AG04449 (cell line): ENCODE results near the gene PRSS35.
"Not testable (repeated sequence)": the region's sequence is repeated elsewhere in the genome, so short reads cannot be mapped to it uniquely, and the experiment has no call there.

Experiments
- CTCF ChIA-PET: fragments of 350-600 bp; formaldehyde crosslinking; extraction: SDS; loops from one replicate; lab custom pipeline; 2021; ENCODE audit warnings: antibody characterized with exemption; lab: Yijun Ruan, JAX
- POLR2A ChIA-PET: fragments of 400-600, 350-600 bp; formaldehyde crosslinking; extraction: SDS; loops from one replicate; lab custom pipeline; 2020; ENCODE audit warnings: antibody characterized with exemption, inconsistent platforms; lab: Yijun Ruan, JAX
- DNase-seq: peaks from one replicate; pipeline ENCODE4 v3.0.0-alpha.2; 2010; ENCODE audit warnings: low read depth, low spot score
- H3K4me3 ChIP-seq: 2 replicates; pipeline ENCODE4 v1.5.1; 2011; ENCODE audit warnings: low read depth, mild to moderate bottlenecking, control low read depth, low read length
- TF ChIP-seq, protein P1 (sequence below): IDR thresholded peaks from one replicate; pipeline ENCODE4 v1.5.1; 2011; ENCODE audit warnings: mild to moderate bottlenecking, moderate library complexity, low read length, control low read depth, inconsistent platforms; ENCODE audit not compliant: insufficient read depth; ENCODE audit errors: missing control alignments

Gene PRSS35

DNA sequence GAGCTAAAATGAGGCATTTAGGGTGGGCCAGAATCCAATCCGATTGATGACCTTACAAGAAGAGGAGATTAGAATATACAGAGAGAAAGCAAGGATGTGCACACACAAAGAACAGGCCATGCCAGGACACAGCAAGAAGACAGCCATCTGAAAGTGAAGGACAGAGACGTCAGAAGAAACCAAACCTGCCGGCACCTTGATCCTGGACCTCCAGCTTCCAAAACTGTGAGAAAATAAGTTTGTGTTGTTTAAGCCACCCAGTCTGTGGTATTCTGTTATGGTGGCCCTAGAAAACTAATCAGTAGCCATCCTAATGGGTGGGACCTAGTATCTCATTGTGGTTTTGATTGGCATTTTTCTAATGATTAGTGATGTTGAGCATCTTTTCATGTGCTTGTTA, 41.7 kb upstream of the PRSS35 start:
- ChIA-PET POLR2A (no interaction called here), CTCF (interaction anchor here (1.4 to 1.7 kb wide), 2 partner anchors 41 to 249 kb away, joined by 4 read pairs; partner anchors contain the start of gene PRSS35)
- TF ChIP-seq, protein P1, sequence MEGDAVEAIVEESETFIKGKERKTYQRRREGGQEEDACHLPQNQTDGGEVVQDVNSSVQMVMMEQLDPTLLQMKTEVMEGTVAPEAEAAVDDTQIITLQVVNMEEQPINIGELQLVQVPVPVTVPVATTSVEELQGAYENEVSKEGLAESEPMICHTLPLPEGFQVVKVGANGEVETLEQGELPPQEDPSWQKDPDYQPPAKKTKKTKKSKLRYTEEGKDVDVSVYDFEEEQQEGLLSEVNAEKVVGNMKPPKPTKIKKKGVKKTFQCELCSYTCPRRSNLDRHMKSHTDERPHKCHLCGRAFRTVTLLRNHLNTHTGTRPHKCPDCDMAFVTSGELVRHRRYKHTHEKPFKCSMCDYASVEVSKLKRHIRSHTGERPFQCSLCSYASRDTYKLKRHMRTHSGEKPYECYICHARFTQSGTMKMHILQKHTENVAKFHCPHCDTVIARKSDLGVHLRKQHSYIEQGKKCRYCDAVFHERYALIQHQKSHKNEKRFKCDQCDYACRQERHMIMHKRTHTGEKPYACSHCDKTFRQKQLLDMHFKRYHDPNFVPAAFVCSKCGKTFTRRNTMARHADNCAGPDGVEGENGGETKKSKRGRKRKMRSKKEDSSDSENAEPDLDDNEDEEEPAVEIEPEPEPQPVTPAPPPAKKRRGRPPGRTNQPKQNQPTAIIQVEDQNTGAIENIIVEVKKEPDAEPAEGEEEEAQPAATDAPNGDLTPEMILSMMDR: no peak
- DNase-seq: no peak
- H3K4me3 ChIP-seq: no peak overlapping the region

DNA sequence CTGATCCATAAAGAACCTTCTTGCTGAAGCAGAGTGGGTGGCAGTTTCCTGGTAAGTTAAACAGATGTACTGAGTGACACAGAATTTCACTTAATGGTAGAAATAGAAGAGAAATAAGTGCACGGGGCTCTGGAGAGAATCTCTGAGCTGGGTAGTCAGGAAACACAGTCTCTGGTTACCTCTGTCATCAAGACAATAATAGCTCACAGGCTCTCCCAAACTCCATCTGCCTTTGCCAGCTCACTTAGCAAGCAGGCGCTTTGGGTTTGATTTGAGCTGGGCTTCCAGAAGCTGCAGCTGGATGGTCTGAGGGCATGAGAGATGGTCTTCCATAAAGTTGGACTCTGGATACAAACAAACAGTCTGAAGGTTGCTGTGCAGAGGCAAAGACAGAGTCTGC, 39.6 kb upstream of the PRSS35 start:
- TF ChIP-seq, protein P1: no peak
- DNase-seq: no peak
- ChIA-PET POLR2A (interaction anchor here (0.5 to 0.9 kb wide), 2 partner anchors 11 to 290 kb away, joined by 3 read pairs; no protein-coding TSS in a partner anchor), CTCF (no interaction called here)
- H3K4me3 ChIP-seq: no peak overlapping the region

DNA sequence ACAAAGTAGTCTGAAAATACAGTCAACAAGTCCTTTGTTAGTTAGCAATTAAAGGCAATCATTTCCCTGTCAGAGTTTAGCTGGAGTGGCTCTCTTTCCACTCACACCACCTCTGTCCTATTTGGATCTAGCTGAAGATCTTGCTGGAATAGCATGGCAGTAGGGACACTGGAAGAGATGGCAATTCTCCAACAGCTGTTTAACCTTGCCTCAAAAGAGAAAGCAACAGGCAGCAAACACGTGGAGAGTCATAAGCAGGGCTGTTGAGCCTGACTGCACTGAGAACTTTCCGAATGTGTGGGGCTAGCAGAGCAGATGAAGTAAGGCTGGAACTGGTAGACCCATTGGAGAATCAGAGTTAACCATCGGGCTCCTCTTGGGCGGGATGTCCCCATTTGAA, 38.0 kb upstream of the PRSS35 start:
- ChIA-PET CTCF (interaction anchor here (1.4 kb wide), 1 partner anchor 39 kb away, joined by 3 read pairs; no protein-coding TSS in a partner anchor), POLR2A (no interaction called here)
- no peak overlapping the region for H3K4me3 ChIP-seq
- no peak for DNase-seq
- TF ChIP-seq, protein P1: no peak

DNA sequence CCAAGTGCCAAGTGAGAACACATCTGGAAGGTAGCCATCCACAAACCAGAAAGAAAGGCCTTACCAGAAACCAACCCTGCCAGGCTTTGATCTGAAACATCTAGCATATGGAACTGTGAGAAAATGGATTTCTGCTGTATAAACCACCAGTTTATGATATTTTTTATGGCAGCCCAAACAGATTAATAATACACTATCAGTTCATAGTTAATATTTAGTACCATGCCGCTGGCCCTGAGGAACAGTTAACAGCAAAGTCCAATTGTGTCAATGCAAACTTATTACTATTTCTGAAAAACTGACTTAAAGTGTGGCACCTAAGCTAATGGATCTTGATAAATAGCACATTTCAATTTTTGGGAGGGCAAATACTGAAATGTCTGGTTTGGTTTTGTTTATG, 35.4 kb upstream of the PRSS35 start:
- H3K4me3 ChIP-seq: no peak overlapping the region
- ChIA-PET CTCF (interaction anchor here (1.2 to 1.7 kb wide), 2 partner anchors 35 to 38 kb away, joined by 4 to 5 read pairs; partner anchors contain the start of gene PRSS35), POLR2A (no interaction called here)
- TF ChIP-seq, protein P1: no peak
- no peak for DNase-seq

DNA sequence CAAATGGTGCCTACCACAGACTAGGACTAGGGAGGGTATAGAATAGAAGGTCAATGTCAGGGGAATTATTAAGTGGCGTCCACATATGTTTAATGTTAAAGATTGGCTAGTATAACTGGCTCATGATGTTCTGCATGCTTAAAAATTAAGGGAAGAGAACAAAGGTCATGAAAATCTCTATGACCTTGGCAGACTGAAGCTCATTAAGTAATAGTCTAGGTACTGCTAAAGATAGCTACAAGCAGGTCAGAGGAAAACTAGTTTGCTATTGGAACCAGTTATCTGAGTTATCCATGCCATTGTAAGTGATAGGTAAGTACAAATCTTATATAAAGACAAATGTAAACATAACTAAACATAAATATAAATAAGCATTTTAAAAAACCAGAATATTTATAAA, 32.9 kb upstream of the PRSS35 start:
- ChIA-PET POLR2A (no interaction called here), CTCF (interaction anchor here (1.1 to 1.4 kb wide), 2 partner anchors 32 to 414 kb away, joined by 3 to 5 read pairs; partner anchors contain the start of genes PRSS35 and UBE3D)
- no peak overlapping the region for H3K4me3 ChIP-seq
- TF ChIP-seq, protein P1: no peak
- DNase-seq: no peak

DNA sequence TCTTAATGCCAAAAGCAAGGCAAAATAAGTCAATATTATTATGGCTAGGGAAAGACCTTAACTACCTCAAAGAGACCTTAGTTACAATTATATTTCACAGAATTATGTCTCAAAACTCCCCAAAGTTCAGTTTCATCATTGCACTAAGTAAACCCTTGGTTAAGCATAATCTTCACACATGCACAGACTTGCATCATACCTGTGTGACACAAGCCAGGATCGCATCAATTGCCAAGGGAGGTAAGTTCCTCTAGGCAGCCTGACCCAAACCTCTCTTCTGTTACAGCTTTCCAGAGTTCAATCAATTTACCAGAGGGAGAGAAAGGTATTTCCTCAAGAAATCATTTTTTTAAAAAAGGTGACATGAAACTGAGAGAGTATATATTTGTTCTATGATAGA, 31.9 kb upstream of the PRSS35 start:
- POLR2A ChIA-PET: no interaction called here

DNA sequence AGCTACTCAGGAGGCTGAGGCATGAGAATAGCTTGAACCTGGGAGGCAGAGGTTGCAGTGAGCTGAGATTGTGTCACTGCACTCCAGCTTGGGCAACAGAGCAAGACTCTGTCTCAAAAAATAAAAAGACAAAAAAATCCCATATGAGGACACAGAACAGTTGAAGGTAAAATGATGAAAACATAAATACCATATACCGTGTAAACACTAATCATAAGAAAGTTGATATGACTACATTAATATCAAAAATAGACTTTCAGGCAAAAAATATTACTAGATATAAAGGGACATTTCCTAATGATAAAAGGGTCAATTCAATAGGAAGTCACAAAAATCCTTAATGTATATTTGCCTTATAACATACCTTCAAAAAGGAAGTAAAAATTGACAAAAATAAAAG, 30.4 kb upstream of the PRSS35 start:
- H3K4me3 ChIP-seq, CTCF ChIA-PET, POLR2A ChIA-PET, DNase-seq: not testable (repeated sequence)

More for the DNA sequence above, 31.9 kb upstream of the PRSS35 start:
- H3K4me3 ChIP-seq: no peak overlapping the region
- CTCF ChIA-PET: interaction anchor here (0.7 to 1.4 kb wide), 3 partner anchors 31 to 415 kb away, joined by 3 to 5 read pairs (median 3); partner anchors contain the start of genes PRSS35 and UBE3D
- DNase-seq: no peak
- TF ChIP-seq, protein P1: no peak
